GM12878 (cell line): ENCODE results near the gene RERE.

ENCODE experiments used
- BRCA1 ChIP-seq: IDR thresholded peaks from 2 replicates; pipeline ENCODE4 v1.6.1; 2011; ENCODE audit warnings: low read depth, low read length, improper control_type of control experiment
- CEBPB ChIP-seq, 2 experiments: fragments of 150-350 bp in 1 of 2; IDR thresholded peaks; 2 replicates each; pipeline ENCODE4 v1.6.1; 2012 to 2014; ENCODE audit warnings: low read depth in 2 of 2, low read length in 2 of 2, borderline replicate concordance in 1 of 2, inconsistent platforms in 1 of 2
- CREM ChIP-seq: IDR thresholded peaks from 2 replicates; pipeline ENCODE4 v1.6.1; 2014; ENCODE audit warnings: antibody characterized with exemption, low read depth
- CTCF ChIP-seq, 3 experiments: IDR thresholded peaks in 2 of 3; conservative IDR thresholded peaks in 1 of 3; 2 replicates each; pipeline ENCODE4 v1.5.1; 2011; ENCODE audit warnings: low read depth in 3 of 3, low read length in 3 of 3, mild to moderate bottlenecking in 3 of 3, control low read depth in 2 of 3, moderate library complexity in 2 of 3, inconsistent platforms in 1 of 3, mixed read lengths in 1 of 3; ENCODE audit not compliant: control insufficient read depth in 2 of 3, insufficient read depth in 1 of 3; ENCODE audit errors: extremely low read depth in 1 of 3
- EGR1 ChIP-seq, 2 experiments: IDR thresholded peaks; 1 replicate in 1 of 2; 2 replicates in 1 of 2; pipeline ENCODE4 v1.6.1; 2011 to 2012; ENCODE audit warnings: low read depth in 2 of 2, low read length in 2 of 2, borderline replicate concordance in 1 of 2, mild to moderate bottlenecking in 1 of 2, moderate library complexity in 1 of 2
- EZH2 ChIP-seq: IDR thresholded peaks from 2 replicates; pipeline ENCODE4 v1.6.1; 2012; ENCODE audit warnings: low read depth, mild to moderate bottlenecking, control low read depth, inconsistent platforms, low read length, borderline replicate concordance; ENCODE audit not compliant: control insufficient read depth
- GABPA ChIP-seq: IDR thresholded peaks from 2 replicates; pipeline ENCODE4 v1.6.1; 2014; ENCODE audit warnings: antibody characterized with exemption, low read depth, mild to moderate bottlenecking, inconsistent platforms
- SIN3A ChIP-seq: IDR thresholded peaks from 2 replicates; pipeline ENCODE4 v1.6.1; 2012; ENCODE audit warnings: low read depth, low read length, improper control_type of control experiment
- SMAD5 ChIP-seq: IDR thresholded peaks from 2 replicates; pipeline ENCODE4 v1.6.1; 2016; ENCODE audit warnings: antibody characterized with exemption, low read depth
- YY1 ChIP-seq: IDR thresholded peaks from 2 replicates; pipeline ENCODE4 v1.6.1; 2011; ENCODE audit warnings: low read depth, mild to moderate bottlenecking, low read length
- ZNF687 ChIP-seq: fragments of 450-650 bp; IDR thresholded peaks from 2 replicates; pipeline ENCODE4 v1.6.1; 2017; ENCODE audit warnings: mild to moderate bottlenecking, moderate library complexity
- ZSCAN29 ChIP-seq: fragments of 450-650 bp; IDR thresholded peaks from 2 replicates; pipeline ENCODE4 v1.6.1; 2017; ENCODE audit warnings: mild to moderate bottlenecking, moderate library complexity

DNA sequence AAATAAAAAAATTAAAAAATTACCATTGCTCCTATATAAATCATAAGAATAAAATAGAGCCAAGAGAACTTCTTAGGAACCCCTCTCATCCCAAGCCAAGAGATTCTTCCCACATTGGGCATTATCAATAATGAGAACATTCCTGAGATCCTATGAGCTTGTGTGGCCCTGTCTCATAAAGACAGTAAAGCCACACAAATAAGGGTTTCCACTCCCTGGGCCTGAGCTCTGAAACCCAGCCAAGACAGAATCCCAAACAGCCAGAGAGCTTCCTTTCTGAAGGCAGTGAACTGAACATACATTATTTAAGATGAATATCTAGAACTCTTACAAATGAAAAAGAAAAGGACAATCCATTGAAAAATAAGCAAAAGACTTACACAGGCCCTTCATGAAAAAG, 431.2 kb downstream of the RERE start:
- no peak for TF ChIP-seq EZH2
- TF ChIP-seq CTCF (IDR thresholded peaks at IDR 0.05 in 2 of 3, conservative IDR thresholded peaks at IDR 0.05 in 1 of 3; ENCODE audit: control insufficient read depth in 2 of 3, extremely low read depth in 1 of 3, insufficient read depth in 1 of 3, low read depth in 3 of 3, low read length in 3 of 3): no peak
- no peak for TF ChIP-seq YY1
- TF ChIP-seq ZNF687: no peak
- TF ChIP-seq SIN3A: no peak
- TF ChIP-seq SMAD5: no peak
- TF ChIP-seq GABPA: no peak
- no peak for TF ChIP-seq CEBPB (IDR thresholded peaks at IDR 0.05; ENCODE audit: borderline replicate concordance in 1 of 2, low read depth in 2 of 2, low read length in 2 of 2)
- TF ChIP-seq EGR1 (IDR thresholded peaks at IDR 0.05; ENCODE audit: borderline replicate concordance in 1 of 2, low read depth in 2 of 2, low read length in 2 of 2): no peak
- TF ChIP-seq ZSCAN29: no peak
- TF ChIP-seq BRCA1: no peak
- TF ChIP-seq CREM: no peak
